WTC11 (cell line): ENCODE results near the gene FOXK1. TPM values are rescaled to one million over a fixed set of nuclear protein-coding genes. Genes with fewer than 3 reads are reported as not detected.

ENCODE experiments used
- ATAC-seq: fragments of 200-7000 bp; cut with Tn5 transposase; 2 replicates; pipeline ENCODE4 v1.10.0; 2021; ENCODE audit warnings: mild to moderate bottlenecking, moderate library complexity
- CTCF ChIA-PET: fragments of 300-600 bp; sonication (Branson Sonifier 250); formaldehyde crosslinking; loops from one replicate; lab custom pipeline; 2021; ENCODE audit warnings: antibody characterized with exemption; lab: Charles Lee
- POLR2A ChIA-PET: fragments of 350-600 bp; sonication (Branson Sonifier 250); formaldehyde crosslinking; loops from one replicate; lab custom pipeline; 2021; ENCODE audit warnings: antibody characterized with exemption; lab: Charles Lee
- DNase-seq: peaks from one replicate; pipeline ENCODE4 v3.0.0; 2021; ENCODE audit warnings: low spot score
- H3K27ac Mint-ChIP-seq: 2 replicates; pipeline ENCODE4 v1.8.0; 2021; ENCODE audit warnings: mixed read lengths
- H3K27me3 Mint-ChIP-seq: 2 replicates; pipeline ENCODE4 v1.8.0; 2021; ENCODE audit warnings: low read depth, mild to moderate bottlenecking, moderate library complexity, mixed read lengths
- H3K36me3 Mint-ChIP-seq: 2 replicates; pipeline ENCODE4 v1.8.0; 2021; ENCODE audit warnings: mixed read lengths
- H3K4me1 Mint-ChIP-seq: 2 replicates; pipeline ENCODE4 v1.8.0; 2022; ENCODE audit warnings: mixed read lengths
- H3K4me3 Mint-ChIP-seq: 2 replicates; pipeline ENCODE4 v1.8.0; 2021; ENCODE audit warnings: mild to moderate bottlenecking, moderate library complexity, mixed read lengths
- H3K9me3 Mint-ChIP-seq: 2 replicates; pipeline ENCODE4 v1.8.0; 2021; ENCODE audit warnings: mixed read lengths
- ATF1 ChIP-seq: sonication (generic); formaldehyde crosslinking; IDR thresholded peaks from 2 replicates; pipeline ENCODE4 v1.8.1; 2023; ENCODE audit warnings: mild to moderate bottlenecking, moderate library complexity, missing genetic modification reagents
- ESRRA ChIP-seq: sonication (generic); formaldehyde crosslinking; IDR thresholded peaks from 2 replicates; pipeline ENCODE4 v1.8.1; 2022; ENCODE audit warnings: mild to moderate bottlenecking, missing genetic modification reagents, borderline replicate concordance
- FOXJ3 ChIP-seq: sonication (generic); formaldehyde crosslinking; IDR thresholded peaks from 2 replicates; pipeline ENCODE4 v1.9.0; 2021; ENCODE audit warnings: missing genetic modification reagents, mild to moderate bottlenecking, borderline replicate concordance
- NFATC4 ChIP-seq: fragments of 250-450 bp; sonication (Bioruptor Pico); IDR thresholded peaks from 2 replicates; pipeline ENCODE4 v1.9.0; 2021; ENCODE audit warnings: mild to moderate bottlenecking
- NR3C1 ChIP-seq: sonication (generic); formaldehyde crosslinking; conservative IDR thresholded peaks from 2 replicates; pipeline ENCODE4 v1.8.1; 2023; ENCODE audit warnings: low read depth, mild to moderate bottlenecking, missing genetic modification reagents
- PRRX2 ChIP-seq: fragments of 250-450 bp; sonication (Bioruptor Pico); IDR thresholded peaks from 2 replicates; pipeline ENCODE4 v1.8.0; 2021; ENCODE audit warnings: mild to moderate bottlenecking
- RELA ChIP-seq: sonication (generic); formaldehyde crosslinking; IDR thresholded peaks from 2 replicates; pipeline ENCODE4 v1.8.1; 2022; ENCODE audit warnings: missing genetic modification reagents, mild to moderate bottlenecking, borderline replicate concordance
- SMAD3 ChIP-seq: sonication (generic); formaldehyde crosslinking; IDR thresholded peaks from 2 replicates; pipeline ENCODE4 v1.8.0; 2022; ENCODE audit warnings: missing genetic modification reagents, mild to moderate bottlenecking, borderline replicate concordance
- SMAD4 ChIP-seq: sonication (generic); formaldehyde crosslinking; IDR thresholded peaks from 2 replicates; pipeline ENCODE4 v1.8.0; 2022; ENCODE audit warnings: mild to moderate bottlenecking, missing genetic modification reagents
- SOX15 ChIP-seq: fragments of 250-450 bp; sonication (Bioruptor Pico); IDR thresholded peaks from 2 replicates; pipeline ENCODE4 v1.9.0; 2021; ENCODE audit warnings: mild to moderate bottlenecking
- ZBTB21 ChIP-seq: sonication (generic); formaldehyde crosslinking; IDR thresholded peaks from 2 replicates; pipeline ENCODE4 v1.8.1; 2023; ENCODE audit warnings: mild to moderate bottlenecking, missing genetic modification reagents, borderline replicate concordance
- ZNF219 ChIP-seq: sonication (generic); formaldehyde crosslinking; IDR thresholded peaks from 2 replicates; pipeline ENCODE4 v1.8.0; 2023; ENCODE audit warnings: missing genetic modification reagents, mild to moderate bottlenecking, borderline replicate concordance
- ZNF317 ChIP-seq: sonication (generic); formaldehyde crosslinking; IDR thresholded peaks from 2 replicates; pipeline ENCODE4 v1.8.1; 2023; ENCODE audit warnings: low read depth, mild to moderate bottlenecking, moderate library complexity, missing genetic modification reagents, borderline replicate concordance
- total RNA-seq: library from RNA; stranded (reverse); gene quantifications from 3 replicates; pipeline ENCODE4 v1.2.3, GENCODE V29; 2021
- TF ChIP-seq, protein P1 (sequence below): sonication (generic); formaldehyde crosslinking; IDR thresholded peaks from 2 replicates; pipeline ENCODE4 v1.8.1; 2023; ENCODE audit warnings: mild to moderate bottlenecking, missing genetic modification reagents
- TF ChIP-seq, protein P2 (sequence below): sonication (generic); formaldehyde crosslinking; IDR thresholded peaks from 2 replicates; pipeline ENCODE4 v1.8.1; 2023; ENCODE audit warnings: mild to moderate bottlenecking, missing genetic modification reagents, moderate library complexity
- TF ChIP-seq, protein P3 (sequence below): fragments of 250-450 bp; sonication (Bioruptor Pico); IDR thresholded peaks from 2 replicates; pipeline ENCODE4 v1.9.0; 2021; ENCODE audit warnings: mild to moderate bottlenecking
- TF ChIP-seq, protein P4 (sequence below): fragments of 250-450 bp; sonication (Bioruptor Pico); conservative IDR thresholded peaks from 2 replicates; pipeline ENCODE4 v1.9.0; 2021; ENCODE audit warnings: mild to moderate bottlenecking
- TF ChIP-seq, protein P5 (sequence below): sonication (generic); formaldehyde crosslinking; IDR thresholded peaks from 2 replicates; pipeline ENCODE4 v1.8.0; 2022; ENCODE audit warnings: missing genetic modification reagents
- TF ChIP-seq, protein P6 (sequence below): sonication (generic); formaldehyde crosslinking; IDR thresholded peaks from 2 replicates; pipeline ENCODE4 v1.8.0; 2022; ENCODE audit warnings: mild to moderate bottlenecking, missing genetic modification reagents
- TF ChIP-seq, protein P7 (sequence below): sonication (generic); formaldehyde crosslinking; IDR thresholded peaks from 2 replicates; pipeline ENCODE4 v1.8.1; 2022; ENCODE audit warnings: low read depth, missing genetic modification reagents, borderline replicate concordance

The FOXK1 gene
- total RNA-seq, 1 experiment from 2014 or later = 21.9 TPM

DNA sequence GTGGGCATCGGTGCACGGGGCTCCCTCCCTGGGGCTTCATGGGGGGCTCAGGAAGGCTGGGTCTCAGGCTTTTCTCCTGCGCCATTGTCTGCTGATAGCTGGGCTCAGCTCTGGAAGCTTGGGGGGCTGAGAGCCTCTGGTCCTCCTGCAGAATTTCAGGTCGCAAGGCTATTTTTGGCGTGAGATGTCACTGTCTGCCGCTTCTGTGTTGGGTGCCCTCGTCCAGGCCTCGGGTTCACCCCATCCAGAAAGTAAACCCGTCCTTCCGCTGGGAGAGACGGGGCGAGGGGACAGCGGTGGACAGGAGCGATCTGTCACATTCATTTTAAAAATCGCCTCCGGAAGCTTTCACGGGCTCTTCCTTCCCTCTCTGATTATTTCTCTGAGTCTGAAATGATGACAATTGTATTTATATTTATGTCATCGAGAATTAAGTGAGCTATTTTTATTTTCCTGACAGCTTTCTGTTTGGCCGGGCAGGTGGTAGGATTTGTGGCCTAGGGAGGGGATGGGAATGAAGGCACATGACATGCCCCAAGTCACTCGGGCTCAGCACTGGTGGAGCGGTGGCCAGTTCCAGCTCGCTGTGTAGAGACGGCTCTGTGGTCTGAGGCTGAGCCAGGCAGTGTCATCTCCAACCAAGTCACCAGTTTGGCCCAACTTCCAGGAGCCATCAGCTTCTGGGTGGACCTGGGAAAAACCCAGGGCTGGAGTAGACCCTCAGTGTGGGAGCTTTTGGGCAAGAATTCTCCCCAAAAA lies 52.7 kb downstream of the FOXK1 start:
- no peak for DNase-seq
- Mint-ChIP-seq H3K27me3 (no peaks in the 10 kb centered on the region; the same call in 1 of the 2 replicates), H3K4me3 (no peak overlapping the region), H3K4me1 (peaks cover 16% of the 10 kb centered on the region), H3K9me3 (no peaks in the 10 kb centered on the region), H3K27ac (no peak overlapping the region), H3K36me3 (no peaks in the 10 kb centered on the region)
- ATAC-seq = no peak
- CTCF ChIA-PET = no interaction called here
- POLR2A ChIA-PET = no interaction called here
- no peak for TF ChIP-seq ZNF317 (CRISPR knock-in tag)
- TF ChIP-seq PRRX2 (CRISPR knock-in tag) = no peak
- TF ChIP-seq, protein P1, sequence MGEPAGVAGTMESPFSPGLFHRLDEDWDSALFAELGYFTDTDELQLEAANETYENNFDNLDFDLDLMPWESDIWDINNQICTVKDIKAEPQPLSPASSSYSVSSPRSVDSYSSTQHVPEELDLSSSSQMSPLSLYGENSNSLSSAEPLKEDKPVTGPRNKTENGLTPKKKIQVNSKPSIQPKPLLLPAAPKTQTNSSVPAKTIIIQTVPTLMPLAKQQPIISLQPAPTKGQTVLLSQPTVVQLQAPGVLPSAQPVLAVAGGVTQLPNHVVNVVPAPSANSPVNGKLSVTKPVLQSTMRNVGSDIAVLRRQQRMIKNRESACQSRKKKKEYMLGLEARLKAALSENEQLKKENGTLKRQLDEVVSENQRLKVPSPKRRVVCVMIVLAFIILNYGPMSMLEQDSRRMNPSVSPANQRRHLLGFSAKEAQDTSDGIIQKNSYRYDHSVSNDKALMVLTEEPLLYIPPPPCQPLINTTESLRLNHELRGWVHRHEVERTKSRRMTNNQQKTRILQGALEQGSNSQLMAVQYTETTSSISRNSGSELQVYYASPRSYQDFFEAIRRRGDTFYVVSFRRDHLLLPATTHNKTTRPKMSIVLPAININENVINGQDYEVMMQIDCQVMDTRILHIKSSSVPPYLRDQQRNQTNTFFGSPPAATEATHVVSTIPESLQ (CRISPR knock-in tag) = no peak
- TF ChIP-seq SOX15 (CRISPR knock-in tag) = no peak
- TF ChIP-seq ESRRA (CRISPR knock-in tag) = no peak
- no peak for TF ChIP-seq FOXJ3 (CRISPR knock-in tag)
- TF ChIP-seq NR3C1 (CRISPR knock-in tag) = no peak
- TF ChIP-seq NFATC4 (CRISPR knock-in tag) = no peak
- no peak for TF ChIP-seq ATF1 (CRISPR knock-in tag)
- TF ChIP-seq, protein P2, sequence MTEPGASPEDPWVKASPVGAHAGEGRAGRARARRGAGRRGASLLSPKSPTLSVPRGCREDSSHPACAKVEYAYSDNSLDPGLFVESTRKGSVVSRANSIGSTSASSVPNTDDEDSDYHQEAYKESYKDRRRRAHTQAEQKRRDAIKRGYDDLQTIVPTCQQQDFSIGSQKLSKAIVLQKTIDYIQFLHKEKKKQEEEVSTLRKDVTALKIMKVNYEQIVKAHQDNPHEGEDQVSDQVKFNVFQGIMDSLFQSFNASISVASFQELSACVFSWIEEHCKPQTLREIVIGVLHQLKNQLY (CRISPR knock-in tag) = no peak
- no peak for TF ChIP-seq RELA (CRISPR knock-in tag)
- no peak for TF ChIP-seq SMAD3 (CRISPR knock-in tag)
- TF ChIP-seq, protein P3, sequence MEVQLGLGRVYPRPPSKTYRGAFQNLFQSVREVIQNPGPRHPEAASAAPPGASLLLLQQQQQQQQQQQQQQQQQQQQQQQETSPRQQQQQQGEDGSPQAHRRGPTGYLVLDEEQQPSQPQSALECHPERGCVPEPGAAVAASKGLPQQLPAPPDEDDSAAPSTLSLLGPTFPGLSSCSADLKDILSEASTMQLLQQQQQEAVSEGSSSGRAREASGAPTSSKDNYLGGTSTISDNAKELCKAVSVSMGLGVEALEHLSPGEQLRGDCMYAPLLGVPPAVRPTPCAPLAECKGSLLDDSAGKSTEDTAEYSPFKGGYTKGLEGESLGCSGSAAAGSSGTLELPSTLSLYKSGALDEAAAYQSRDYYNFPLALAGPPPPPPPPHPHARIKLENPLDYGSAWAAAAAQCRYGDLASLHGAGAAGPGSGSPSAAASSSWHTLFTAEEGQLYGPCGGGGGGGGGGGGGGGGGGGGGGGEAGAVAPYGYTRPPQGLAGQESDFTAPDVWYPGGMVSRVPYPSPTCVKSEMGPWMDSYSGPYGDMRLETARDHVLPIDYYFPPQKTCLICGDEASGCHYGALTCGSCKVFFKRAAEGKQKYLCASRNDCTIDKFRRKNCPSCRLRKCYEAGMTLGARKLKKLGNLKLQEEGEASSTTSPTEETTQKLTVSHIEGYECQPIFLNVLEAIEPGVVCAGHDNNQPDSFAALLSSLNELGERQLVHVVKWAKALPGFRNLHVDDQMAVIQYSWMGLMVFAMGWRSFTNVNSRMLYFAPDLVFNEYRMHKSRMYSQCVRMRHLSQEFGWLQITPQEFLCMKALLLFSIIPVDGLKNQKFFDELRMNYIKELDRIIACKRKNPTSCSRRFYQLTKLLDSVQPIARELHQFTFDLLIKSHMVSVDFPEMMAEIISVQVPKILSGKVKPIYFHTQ (CRISPR knock-in tag) = no peak
- TF ChIP-seq ZNF219 = no peak
- TF ChIP-seq, protein P4, sequence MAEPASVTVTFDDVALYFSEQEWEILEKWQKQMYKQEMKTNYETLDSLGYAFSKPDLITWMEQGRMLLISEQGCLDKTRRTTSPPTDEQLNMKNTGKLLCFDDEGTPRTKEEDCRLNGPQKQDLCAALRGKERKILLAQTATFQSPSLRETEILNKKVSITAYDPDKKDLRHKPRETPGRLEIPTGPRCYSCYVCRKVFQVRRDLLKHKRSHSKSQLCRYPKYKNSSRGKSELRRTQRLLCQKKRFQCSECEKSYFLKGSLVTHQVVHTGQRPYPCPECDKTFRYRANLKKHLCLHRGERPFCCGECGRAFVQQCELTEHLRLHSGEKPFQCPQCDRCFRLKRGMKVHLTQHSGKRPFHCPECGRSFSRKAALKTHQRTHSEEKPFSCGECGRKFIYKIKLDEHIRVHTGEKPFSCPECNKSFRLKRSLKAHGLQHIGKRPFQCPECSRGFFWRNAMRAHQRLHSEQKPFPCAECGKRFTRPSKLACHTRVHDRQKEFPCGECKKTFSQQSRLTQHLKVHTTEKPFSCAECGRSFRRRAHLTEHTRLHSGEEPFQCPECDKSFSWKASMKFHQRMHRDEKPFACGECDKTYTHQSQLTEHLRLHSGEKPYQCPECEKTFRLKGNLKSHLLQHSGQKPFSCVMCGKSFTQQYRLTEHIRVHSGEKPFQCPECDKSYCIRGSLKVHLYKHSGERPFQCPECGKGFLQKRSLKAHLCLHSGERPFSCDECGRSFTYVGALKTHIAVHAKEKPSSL = no peak
- TF ChIP-seq, protein P5, sequence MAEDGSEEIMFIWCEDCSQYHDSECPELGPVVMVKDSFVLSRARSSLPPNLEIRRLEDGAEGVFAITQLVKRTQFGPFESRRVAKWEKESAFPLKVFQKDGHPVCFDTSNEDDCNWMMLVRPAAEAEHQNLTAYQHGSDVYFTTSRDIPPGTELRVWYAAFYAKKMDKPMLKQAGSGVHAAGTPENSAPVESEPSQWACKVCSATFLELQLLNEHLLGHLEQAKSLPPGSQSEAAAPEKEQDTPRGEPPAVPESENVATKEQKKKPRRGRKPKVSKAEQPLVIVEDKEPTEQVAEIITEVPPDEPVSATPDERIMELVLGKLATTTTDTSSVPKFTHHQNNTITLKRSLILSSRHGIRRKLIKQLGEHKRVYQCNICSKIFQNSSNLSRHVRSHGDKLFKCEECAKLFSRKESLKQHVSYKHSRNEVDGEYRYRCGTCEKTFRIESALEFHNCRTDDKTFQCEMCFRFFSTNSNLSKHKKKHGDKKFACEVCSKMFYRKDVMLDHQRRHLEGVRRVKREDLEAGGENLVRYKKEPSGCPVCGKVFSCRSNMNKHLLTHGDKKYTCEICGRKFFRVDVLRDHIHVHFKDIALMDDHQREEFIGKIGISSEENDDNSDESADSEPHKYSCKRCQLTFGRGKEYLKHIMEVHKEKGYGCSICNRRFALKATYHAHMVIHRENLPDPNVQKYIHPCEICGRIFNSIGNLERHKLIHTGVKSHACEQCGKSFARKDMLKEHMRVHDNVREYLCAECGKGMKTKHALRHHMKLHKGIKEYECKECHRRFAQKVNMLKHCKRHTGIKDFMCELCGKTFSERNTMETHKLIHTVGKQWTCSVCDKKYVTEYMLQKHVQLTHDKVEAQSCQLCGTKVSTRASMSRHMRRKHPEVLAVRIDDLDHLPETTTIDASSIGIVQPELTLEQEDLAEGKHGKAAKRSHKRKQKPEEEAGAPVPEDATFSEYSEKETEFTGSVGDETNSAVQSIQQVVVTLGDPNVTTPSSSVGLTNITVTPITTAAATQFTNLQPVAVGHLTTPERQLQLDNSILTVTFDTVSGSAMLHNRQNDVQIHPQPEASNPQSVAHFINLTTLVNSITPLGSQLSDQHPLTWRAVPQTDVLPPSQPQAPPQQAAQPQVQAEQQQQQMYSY (CRISPR knock-in tag) = no peak
- TF ChIP-seq ZBTB21 (CRISPR knock-in tag) = no peak
- TF ChIP-seq, protein P6, sequence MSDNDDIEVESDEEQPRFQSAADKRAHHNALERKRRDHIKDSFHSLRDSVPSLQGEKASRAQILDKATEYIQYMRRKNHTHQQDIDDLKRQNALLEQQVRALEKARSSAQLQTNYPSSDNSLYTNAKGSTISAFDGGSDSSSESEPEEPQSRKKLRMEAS (CRISPR knock-in tag) = no peak
- no peak for TF ChIP-seq SMAD4 (CRISPR knock-in tag)
- TF ChIP-seq, protein P7, sequence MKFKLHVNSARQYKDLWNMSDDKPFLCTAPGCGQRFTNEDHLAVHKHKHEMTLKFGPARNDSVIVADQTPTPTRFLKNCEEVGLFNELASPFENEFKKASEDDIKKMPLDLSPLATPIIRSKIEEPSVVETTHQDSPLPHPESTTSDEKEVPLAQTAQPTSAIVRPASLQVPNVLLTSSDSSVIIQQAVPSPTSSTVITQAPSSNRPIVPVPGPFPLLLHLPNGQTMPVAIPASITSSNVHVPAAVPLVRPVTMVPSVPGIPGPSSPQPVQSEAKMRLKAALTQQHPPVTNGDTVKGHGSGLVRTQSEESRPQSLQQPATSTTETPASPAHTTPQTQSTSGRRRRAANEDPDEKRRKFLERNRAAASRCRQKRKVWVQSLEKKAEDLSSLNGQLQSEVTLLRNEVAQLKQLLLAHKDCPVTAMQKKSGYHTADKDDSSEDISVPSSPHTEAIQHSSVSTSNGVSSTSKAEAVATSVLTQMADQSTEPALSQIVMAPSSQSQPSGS (CRISPR knock-in tag) = no peak
